ENCODE measurements around the gene CDK5R2.

Gene CDK5R2

DNA sequence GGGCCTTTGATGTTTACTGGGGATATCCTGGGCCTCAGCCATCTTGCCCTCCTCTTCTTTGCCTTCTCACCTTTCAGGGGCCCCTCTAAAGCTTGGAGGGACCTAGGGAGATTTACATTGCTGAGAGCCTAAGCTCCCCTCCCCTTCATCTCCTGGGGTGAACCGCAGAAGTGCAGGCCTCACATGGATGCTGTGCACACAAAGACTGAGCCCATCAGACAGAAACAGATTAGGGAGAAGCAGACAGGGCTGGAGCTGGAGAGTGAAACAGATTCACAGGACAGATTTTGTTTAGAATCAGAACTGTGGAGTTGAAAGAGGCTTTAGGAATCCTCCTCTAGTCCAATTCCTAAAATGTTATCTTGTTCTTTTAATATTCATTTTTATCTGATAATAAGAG, 3.4 kb upstream of the CDK5R2 start:
- no peak overlapping the region for H3K27ac Mint-ChIP-seq
- peaks cover 58 to 91% of the 10 kb centered on the region in 2 donors for H3K27me3 Mint-ChIP-seq
- no peak for DNase-seq
- peaks cover 7 to 14% of the 10 kb centered on the region in 2 donors for H3K4me1 Mint-ChIP-seq
- no peak for ATAC-seq (replicated peaks)
- H3K9me3 Mint-ChIP-seq: no peaks in the 10 kb centered on the region
- H3K4me3 Mint-ChIP-seq: no peak overlapping the region
- H3K36me3 Mint-ChIP-seq: no peaks in the 10 kb centered on the region

DNA sequence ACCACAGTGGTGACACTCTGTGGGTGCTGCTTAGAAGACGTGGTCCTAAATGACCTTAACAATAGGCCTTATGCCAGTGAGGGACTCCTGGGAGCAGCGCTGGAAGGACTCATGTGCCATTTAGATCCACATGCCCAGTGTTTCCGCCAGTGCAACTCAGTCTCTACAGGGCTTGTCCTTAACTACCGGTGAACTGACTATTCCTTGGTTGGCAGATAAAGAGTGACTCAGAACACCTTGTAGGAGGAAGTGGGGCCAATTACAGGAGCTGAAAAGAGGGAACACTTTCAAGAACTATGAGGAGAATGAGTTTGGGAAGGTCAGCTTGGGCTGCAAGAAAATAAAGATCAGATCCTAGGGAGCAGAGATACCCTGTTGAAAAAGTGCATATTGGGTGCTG, 1.8 kb upstream of the CDK5R2 start:
- no peak overlapping the region for H3K27ac Mint-ChIP-seq
- no peak for DNase-seq
- ATAC-seq (replicated peaks): no peak
- peak overlapping the region in 1 of 2 donors; percentile 33 for H3K4me3 Mint-ChIP-seq
- peaks cover 10 to 20% of the 10 kb centered on the region in 2 donors for H3K4me1 Mint-ChIP-seq
- H3K36me3 Mint-ChIP-seq: peaks cover 0 to 2% of the 10 kb centered on the region in 2 donors
- peaks cover 65 to 91% of the 10 kb centered on the region in 2 donors for H3K27me3 Mint-ChIP-seq
- H3K9me3 Mint-ChIP-seq: no peaks in the 10 kb centered on the region

DNA sequence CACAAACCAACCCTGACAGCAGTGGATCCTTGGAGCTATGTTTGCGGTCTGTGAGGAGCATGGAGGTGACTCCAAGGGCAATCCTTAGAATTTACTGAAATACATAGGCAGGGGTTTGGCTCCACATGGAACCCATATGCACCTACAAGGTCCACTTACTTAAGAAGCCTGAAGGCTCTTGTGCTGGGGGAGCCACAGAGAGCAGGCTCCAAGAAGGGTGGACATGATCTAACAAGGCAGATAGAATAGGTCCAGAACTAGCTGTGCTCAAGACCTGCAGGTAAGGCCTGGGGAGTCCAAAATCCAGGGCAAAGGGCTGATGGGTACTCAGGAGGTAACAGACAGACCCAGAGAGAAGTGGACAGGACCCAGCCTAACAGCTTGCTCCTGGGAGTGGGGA, 1.2 kb upstream of the CDK5R2 start:
- DNase-seq: no peak
- Mint-ChIP-seq H3K4me3 (no peak overlapping the region), H3K36me3 (peaks cover 0 to 2% of the 10 kb centered on the region in 2 donors), H3K4me1 (peaks cover 10 to 22% of the 10 kb centered on the region in 2 donors), H3K27me3 (peaks cover 65 to 91% of the 10 kb centered on the region in 2 donors), H3K27ac (no peak overlapping the region), H3K9me3 (no peaks in the 10 kb centered on the region)
- ATAC-seq (replicated peaks): no peak

DNA sequence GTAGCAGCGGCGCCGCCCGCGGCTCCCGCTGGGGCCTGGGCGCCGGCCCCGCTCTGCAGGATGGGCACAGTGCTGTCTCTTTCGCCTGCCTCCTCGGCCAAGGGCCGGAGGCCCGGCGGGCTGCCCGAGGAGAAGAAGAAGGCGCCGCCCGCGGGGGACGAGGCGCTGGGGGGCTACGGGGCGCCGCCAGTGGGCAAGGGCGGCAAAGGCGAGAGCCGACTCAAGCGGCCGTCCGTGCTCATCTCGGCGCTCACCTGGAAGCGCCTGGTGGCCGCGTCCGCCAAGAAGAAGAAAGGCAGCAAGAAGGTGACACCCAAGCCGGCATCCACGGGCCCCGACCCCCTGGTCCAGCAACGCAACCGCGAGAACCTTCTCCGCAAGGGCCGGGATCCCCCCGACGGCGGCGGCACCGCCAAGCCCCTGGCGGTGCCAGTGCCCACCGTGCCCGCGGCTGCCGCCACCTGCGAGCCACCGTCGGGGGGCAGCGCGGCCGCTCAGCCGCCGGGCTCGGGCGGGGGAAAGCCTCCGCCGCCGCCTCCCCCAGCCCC, 369 bp downstream of the CDK5R2 start:
- no peak overlapping the region for H3K27ac Mint-ChIP-seq
- DNase-seq: no peak
- H3K9me3 Mint-ChIP-seq: peaks cover 0 to 3% of the 10 kb centered on the region in 2 donors
- H3K4me1 Mint-ChIP-seq: peaks cover 12 to 30% of the 10 kb centered on the region in 2 donors
- peaks cover 67 to 91% of the 10 kb centered on the region in 2 donors for H3K27me3 Mint-ChIP-seq
- H3K4me3 Mint-ChIP-seq: peak overlapping the region; percentile 7 to 73
- H3K36me3 Mint-ChIP-seq: peaks cover 0 to 5% of the 10 kb centered on the region in 2 donors
- ATAC-seq (replicated peaks): no peak

DNA sequence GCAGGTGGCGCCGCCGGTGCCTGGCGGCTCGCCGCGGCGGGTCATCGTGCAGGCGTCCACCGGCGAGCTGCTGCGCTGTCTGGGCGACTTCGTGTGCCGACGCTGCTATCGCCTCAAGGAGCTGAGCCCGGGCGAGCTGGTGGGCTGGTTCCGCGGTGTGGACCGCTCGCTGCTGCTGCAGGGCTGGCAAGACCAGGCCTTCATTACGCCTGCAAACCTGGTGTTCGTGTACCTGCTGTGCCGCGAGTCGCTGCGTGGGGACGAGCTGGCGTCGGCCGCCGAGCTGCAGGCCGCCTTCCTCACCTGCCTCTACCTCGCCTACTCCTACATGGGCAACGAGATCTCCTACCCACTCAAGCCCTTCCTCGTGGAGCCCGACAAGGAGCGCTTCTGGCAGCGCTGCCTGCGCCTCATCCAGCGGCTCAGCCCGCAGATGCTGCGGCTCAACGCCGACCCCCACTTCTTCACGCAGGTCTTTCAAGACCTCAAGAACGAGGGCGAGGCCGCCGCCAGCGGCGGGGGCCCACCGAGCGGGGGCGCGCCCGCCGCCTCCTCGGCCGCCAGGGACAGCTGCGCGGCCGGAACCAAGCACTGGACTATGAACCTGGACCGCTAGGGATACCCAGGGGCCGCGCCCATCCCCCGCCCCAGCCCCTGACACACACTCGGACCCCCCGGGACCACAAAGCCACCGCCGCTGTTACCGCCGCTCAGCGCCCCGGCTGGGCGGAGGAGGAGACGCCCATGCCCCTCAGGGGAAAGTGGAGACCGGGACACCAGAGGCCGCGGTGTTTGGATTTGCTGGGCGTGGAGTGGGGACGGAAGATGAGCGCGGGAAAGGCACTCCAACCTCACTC, 1.1 kb downstream of the CDK5R2 start:
- Mint-ChIP-seq H3K9me3 (peaks cover 0 to 3% of the 10 kb centered on the region in 2 donors), H3K27ac (peak overlapping the region; percentile 79)

DNA sequence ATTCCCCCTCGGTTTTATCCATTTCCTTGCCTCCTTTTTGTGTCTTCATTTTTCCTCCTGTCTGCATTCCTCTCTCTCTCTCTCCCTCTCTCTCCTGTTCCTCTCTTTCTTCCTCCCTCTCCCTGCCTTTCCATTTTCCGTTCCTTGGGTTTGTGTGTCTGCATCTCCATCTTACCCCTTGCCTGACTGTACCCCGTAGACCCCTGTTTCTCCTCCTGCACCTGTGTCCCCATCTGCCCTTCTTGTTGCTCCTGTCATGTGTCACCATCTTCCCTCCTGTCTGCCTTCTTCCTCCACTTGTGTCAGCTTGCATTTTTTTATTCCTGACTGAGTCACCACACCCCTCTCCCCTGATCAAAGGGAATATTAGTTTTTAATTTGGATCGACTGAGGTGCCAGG, 1.8 kb downstream of the CDK5R2 start:
- DNase-seq (no peak), ATAC-seq (replicated peaks) (no peak)
- H3K4me3 Mint-ChIP-seq: peak overlapping the region; percentile 52 to 55
- peaks cover 0 to 5% of the 10 kb centered on the region in 2 donors for H3K36me3 Mint-ChIP-seq
- peaks cover 0 to 3% of the 10 kb centered on the region in 2 donors for H3K9me3 Mint-ChIP-seq
- peak overlapping the region; percentile 2 for H3K27ac Mint-ChIP-seq
- peaks cover 61 to 92% of the 10 kb centered on the region in 2 donors for H3K27me3 Mint-ChIP-seq
- peaks cover 12 to 30% of the 10 kb centered on the region in 2 donors for H3K4me1 Mint-ChIP-seq

More for the DNA sequence above, 1.1 kb downstream of the CDK5R2 start:
- H3K4me1 Mint-ChIP-seq: peaks cover 12 to 30% of the 10 kb centered on the region in 2 donors
- peaks cover 61 to 91% of the 10 kb centered on the region in 2 donors for H3K27me3 Mint-ChIP-seq
- peak overlapping the region; percentile 62 to 68 for H3K4me3 Mint-ChIP-seq
- ATAC-seq (replicated peaks): no peak
- peaks cover 0 to 5% of the 10 kb centered on the region in 2 donors for H3K36me3 Mint-ChIP-seq
- no peak for DNase-seq

DNA sequence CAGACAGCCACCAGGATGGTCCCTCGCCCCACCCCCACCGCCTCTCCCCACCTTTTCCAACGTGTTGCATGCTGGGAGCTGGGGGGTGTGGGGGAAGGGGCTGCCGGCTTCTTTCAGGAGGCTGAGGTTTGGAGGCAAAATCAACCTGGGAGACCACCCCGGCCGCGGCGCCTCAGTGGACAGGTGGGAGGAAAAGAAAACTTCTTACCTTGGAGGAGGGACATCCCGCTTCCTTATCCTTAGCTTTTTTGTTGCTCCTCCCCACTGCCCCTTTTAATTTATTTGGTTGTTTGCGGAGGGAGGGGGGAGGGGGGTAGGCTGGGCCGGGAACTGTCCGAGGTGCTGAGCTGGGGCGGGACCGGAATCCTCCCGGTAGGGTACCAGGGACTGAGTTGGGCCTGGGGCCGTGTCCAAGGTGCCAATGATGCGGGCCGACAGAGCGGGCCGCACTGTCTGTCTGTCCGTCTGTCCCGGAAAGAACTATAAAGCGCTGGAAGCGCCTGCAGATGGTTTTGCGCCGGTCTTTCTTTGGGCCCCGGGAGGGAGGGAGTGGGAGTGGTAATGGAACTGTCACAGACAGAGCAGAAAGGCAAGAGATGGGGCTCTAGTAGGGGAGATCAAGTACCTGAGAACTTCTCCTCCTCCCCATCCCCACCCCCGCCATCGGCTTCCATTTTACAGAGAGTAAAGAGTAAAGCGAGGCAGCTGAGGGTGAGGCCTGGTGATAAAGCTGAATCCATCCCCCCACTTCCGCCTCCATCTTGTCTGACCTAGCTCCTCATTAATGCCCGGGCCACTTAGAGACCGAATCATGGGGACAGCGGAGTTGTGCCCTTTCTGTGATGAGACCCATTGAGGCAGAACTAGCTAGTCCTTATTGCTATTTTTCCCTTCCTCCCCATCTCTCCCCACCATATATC, 2.4 kb downstream of the CDK5R2 start:
- H3K27me3 Mint-ChIP-seq: peaks cover 67 to 92% of the 10 kb centered on the region in 2 donors
- no peak for DNase-seq

DNA sequence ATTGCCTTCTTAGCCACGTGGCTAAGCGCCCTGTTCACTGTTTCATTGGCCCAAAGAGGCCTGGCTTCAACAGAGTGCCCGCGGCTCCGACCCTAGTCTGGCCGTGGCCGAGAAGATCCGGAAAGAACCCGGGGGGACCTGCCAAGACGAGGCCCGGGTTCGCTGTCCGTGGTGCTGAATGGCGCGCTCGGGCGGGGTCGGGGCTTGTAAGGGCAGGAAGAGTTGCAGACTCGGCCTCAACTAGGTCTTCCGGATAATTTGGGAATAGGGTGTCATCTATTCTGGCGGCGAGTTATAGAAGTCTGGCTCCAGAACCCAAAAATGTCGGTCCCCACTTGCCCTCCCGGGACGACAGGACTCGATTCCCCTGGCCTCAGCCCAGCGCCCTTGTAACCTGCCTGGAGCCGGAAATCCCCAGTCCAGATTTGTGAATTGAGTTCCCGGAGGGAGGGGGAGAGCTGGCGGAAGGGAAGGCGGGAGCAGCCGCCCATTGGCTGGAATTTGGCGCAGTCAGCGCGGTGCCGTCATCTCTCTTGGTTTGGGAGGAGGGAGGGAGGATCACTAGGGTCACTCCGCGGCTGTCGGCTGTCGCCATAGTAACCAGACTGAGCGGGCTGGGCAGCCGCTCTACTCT, 3.5 kb downstream of the CDK5R2 start:
- ATAC-seq (replicated peaks): no peak
- no peak for DNase-seq
- Mint-ChIP-seq H3K9me3 (peaks cover 0 to 3% of the 10 kb centered on the region in 2 donors), H3K4me3 (no peak overlapping the region), H3K36me3 (peaks cover 0 to 5% of the 10 kb centered on the region in 2 donors), H3K27me3 (peaks cover 60 to 89% of the 10 kb centered on the region in 2 donors), H3K27ac (no peak overlapping the region), H3K4me1 (peaks cover 12 to 30% of the 10 kb centered on the region in 2 donors)

More for the DNA sequence above, 2.4 kb downstream of the CDK5R2 start:
- H3K9me3 Mint-ChIP-seq: peaks cover 0 to 3% of the 10 kb centered on the region in 2 donors
- no peak overlapping the region for H3K27ac Mint-ChIP-seq
- H3K4me3 Mint-ChIP-seq: no peak overlapping the region
- H3K4me1 Mint-ChIP-seq: peaks cover 12 to 30% of the 10 kb centered on the region in 2 donors
- ATAC-seq (replicated peaks): no peak
- peaks cover 0 to 5% of the 10 kb centered on the region in 2 donors for H3K36me3 Mint-ChIP-seq

DNA sequence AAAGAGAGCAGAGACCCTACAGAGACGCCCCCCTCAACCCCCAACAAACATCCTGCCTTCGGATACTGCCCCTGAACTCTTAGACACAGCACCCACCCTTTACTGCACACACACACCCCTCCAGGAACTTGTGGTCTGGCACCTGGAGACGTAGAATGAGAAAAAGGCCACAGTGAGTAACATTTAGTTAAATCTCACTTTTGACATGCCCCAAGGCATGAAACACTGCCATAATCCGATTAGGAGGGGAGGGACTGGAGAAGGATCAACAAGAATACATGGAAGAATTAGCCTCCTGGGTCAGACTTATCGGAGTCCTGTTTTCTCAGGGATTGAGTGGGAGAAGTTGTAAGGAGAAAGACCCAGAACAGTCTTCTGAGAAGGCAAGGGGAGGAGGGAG, 4.1 kb downstream of the CDK5R2 start:
- ATAC-seq (replicated peaks) (no peak), DNase-seq (no peak)
- H3K27ac Mint-ChIP-seq: no peak overlapping the region
- H3K4me1 Mint-ChIP-seq: peaks cover 12 to 30% of the 10 kb centered on the region in 2 donors
- H3K36me3 Mint-ChIP-seq: peaks cover 0 to 5% of the 10 kb centered on the region in 2 donors
- peaks cover 57 to 86% of the 10 kb centered on the region in 2 donors for H3K27me3 Mint-ChIP-seq
- H3K9me3 Mint-ChIP-seq: peaks cover 0 to 3% of the 10 kb centered on the region in 2 donors
- H3K4me3 Mint-ChIP-seq: no peak overlapping the region

DNA sequence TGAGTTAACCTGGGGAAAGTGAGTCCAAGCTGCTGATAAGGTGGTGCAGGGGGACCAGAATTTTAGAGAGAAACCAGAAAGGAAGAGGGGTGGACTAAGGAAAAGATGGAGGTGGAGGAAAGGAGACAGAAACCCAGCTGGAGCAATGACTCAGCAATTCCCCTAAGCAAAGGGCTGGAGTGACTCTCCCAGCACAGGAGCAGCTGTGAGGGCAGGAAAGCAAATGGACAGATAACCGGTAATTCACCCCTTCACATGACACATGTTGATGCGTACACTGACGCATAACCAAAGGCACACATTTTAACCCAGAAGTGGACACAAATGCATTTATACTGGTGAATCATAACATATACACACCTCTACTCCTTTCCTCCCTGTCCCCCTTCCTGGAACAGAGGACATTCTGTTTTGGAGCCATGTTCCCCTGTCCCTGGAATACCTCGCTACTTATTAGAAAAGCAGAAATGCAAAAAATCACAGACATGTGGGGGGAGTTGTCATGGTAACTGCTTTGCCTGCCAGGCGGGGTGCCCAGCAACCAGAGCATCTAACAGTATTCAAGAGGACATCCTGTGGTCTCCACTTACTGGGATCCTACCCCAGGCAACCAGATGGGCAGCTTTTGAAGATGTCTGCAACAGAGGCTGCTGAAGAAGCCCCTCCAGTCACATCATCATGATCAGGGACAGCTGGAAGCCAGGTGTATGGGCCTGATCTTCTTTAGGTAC, 4.7 kb downstream of the CDK5R2 start:
- DNase-seq (no peak), ATAC-seq (replicated peaks) (no peak)
- H3K4me3 Mint-ChIP-seq: no peak overlapping the region
- no peak overlapping the region for H3K27ac Mint-ChIP-seq
- H3K9me3 Mint-ChIP-seq: peaks cover 0 to 3% of the 10 kb centered on the region in 2 donors
- H3K4me1 Mint-ChIP-seq: peaks cover 10 to 26% of the 10 kb centered on the region in 2 donors
- peaks cover 0 to 5% of the 10 kb centered on the region in 2 donors for H3K36me3 Mint-ChIP-seq
- H3K27me3 Mint-ChIP-seq: peaks cover 55 to 86% of the 10 kb centered on the region in 2 donors

DNA sequence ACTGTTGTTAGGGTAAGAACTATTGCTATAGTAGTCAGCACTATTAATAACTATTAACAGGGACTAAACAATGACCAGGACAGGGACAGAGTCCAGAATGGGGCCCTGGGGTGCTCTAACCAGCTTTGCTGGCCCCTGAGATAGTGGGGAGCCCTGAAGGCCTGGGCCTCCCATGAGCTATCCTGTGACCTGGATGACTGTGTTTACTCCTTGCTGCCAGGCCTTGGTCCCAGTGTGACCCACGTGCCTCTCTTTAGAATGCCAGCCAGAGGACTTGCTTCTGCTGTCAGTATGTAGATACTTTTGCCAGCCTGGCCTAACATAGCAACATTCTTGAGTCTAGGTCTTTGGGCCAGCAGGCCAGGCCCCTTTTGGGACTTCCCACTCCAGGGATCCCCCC, 11.4 kb downstream of the CDK5R2 start:
- no peaks in the 10 kb centered on the region for H3K36me3 Mint-ChIP-seq

DNA sequence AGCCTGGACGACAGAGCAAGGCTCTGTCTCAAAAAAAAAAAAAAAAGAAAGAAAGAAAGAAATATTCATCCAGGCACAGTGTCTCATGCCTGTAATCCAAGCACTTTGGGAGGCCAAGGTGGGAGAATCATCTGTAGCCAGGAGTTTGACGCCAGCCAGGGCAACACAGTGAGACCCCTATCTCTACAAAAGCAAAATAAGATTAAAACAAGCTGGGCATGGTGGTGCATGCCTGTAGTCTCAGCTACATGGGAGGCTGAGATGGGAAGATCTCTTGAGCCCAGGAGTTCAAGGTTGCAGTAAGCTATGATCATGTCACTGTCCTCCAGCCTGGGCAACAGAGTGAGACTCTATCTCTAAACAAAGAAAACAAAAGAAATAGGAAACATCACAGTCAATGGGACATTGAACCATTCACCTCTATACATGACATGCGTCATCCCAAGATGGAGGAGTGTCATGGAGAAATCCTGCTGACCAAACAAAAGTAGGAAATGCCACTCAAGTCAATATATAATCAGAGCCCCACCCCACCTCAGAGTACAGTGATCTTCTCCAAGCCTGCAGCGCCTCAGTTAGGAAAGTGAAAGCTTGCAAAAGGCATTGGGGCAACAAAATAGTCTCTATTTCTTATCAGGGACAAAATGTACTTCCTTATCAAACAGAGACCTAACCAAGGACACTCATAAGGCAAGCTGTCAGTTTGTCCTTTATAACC, 15.8 kb downstream of the CDK5R2 start:
- no peak for ATAC-seq (replicated peaks)

More for the DNA sequence above, 11.4 kb downstream of the CDK5R2 start:
- no peak overlapping the region for H3K27ac Mint-ChIP-seq
- DNase-seq (no peak), ATAC-seq (replicated peaks) (no peak)
- peaks cover 57 to 65% of the 10 kb centered on the region in 2 donors for H3K27me3 Mint-ChIP-seq
- peaks cover 0 to 2% of the 10 kb centered on the region in 2 donors for H3K9me3 Mint-ChIP-seq
- no peak overlapping the region for H3K4me3 Mint-ChIP-seq
- no peaks in the 10 kb centered on the region for H3K4me1 Mint-ChIP-seq

More for the DNA sequence above, 15.8 kb downstream of the CDK5R2 start:
- Mint-ChIP-seq H3K27me3 (peaks cover 52 to 70% of the 10 kb centered on the region in 2 donors), H3K4me1 (peaks cover 5 to 9% of the 10 kb centered on the region in 2 donors), H3K36me3 (peaks cover 0 to 2% of the 10 kb centered on the region in 2 donors), H3K4me3 (no peak overlapping the region), H3K9me3 (no peaks in the 10 kb centered on the region), H3K27ac (no peak overlapping the region)
- DNase-seq: no peak

All from stimulated activated naive B cell treated with anti-CD40 and anti-IgM and Interleukin-4, amounts not matched to agents 10 μg/mL and 1 μg/mL and 100 μg/mL, for 72 hours (primary cell).